HepG2 (cell line): Measurements from ENCODE around the gene ABHD4. TPM values are rescaled to one million over a fixed set of nuclear protein-coding genes. Genes with fewer than 3 reads are reported as not detected.

ENCODE experiments used
- DNMT3B ChIP-seq: conservative IDR thresholded peaks from 2 replicates; pipeline ENCODE4 v1.6.1; 2016; ENCODE audit warnings: missing biosample characterization, control low read depth
- MED8 ChIP-seq: sonication (generic); formaldehyde crosslinking; IDR thresholded peaks from 2 replicates; pipeline ENCODE4 v1.8.1; 2023; ENCODE audit warnings: mild to moderate bottlenecking, missing genetic modification reagents; ENCODE audit not compliant: insufficient replicate concordance
- RBAK ChIP-seq: sonication (generic); formaldehyde crosslinking; IDR thresholded peaks from 2 replicates; pipeline ENCODE4 v1.5.1; 2020; ENCODE audit warnings: mild to moderate bottlenecking, missing genetic modification reagents
- U2AF2 ChIP-seq: fragments of 200-400 bp; formaldehyde crosslinking; IDR thresholded peaks from 2 replicates; pipeline ENCODE4 v1.6.1; 2017; ENCODE audit warnings: low read depth, mild to moderate bottlenecking, low read length
- ZNF670 ChIP-seq: sonication (generic); formaldehyde crosslinking; IDR thresholded peaks from 2 replicates; pipeline ENCODE4 v1.8.0; 2022; ENCODE audit warnings: mild to moderate bottlenecking, missing genetic modification reagents, borderline replicate concordance
- polyA plus RNA-seq, 8 experiments: library from polyadenylated mRNA; depleted of rRNA in 3 of 8; stranded (reverse) in 7 of 8; unstranded in 1 of 8; fragments of >200 nt; fragmentation: Illumina TruSeq in 4 of 8; extraction: Trizol in 4 of 8; gene quantifications; 2 replicates each; pipeline versions ENCODE4 v1.2.1 to v1.2.3, GENCODE V29; 2011 to 2016; ENCODE audit warnings: low read depth in 4 of 8, missing spikeins in 1 of 8, mixed read lengths in 1 of 8; ENCODE audit not compliant: insufficient read depth in 1 of 8
- total RNA-seq, 5 experiments: library from RNA; depleted of rRNA; stranded (reverse); fragments of >200 nt; fragmentation: Illumina TruSeq; extraction: Trizol; gene quantifications; 2 replicates each; pipeline ENCODE4 v1.2.3, GENCODE V29; 2016; ENCODE audit warnings: low read depth in 1 of 5
- TF ChIP-seq, protein P1 (sequence below), 2 experiments: sonication (generic) in 1 of 2; formaldehyde crosslinking in 1 of 2; IDR thresholded peaks; 2 replicates each; pipeline versions ENCODE4 v1.4.0 to v1.6.1; 2016 to 2020; ENCODE audit warnings: borderline replicate concordance in 1 of 2, low read depth in 1 of 2, mild to moderate bottlenecking in 1 of 2, missing genetic modification reagents in 1 of 2
- TF ChIP-seq, protein P2 (sequence below): sonication (generic); formaldehyde crosslinking; IDR thresholded peaks from 2 replicates; pipeline ENCODE4 v1.5.0; 2020; ENCODE audit warnings: missing genetic modification reagents
- TF ChIP-seq, protein P3 (sequence below), 2 experiments: fragments of 450-650 bp in 1 of 2; sonication (generic) in 1 of 2; formaldehyde crosslinking in 1 of 2; IDR thresholded peaks; 2 replicates each; pipeline versions ENCODE4 v1.6.1 to v1.8.0; 2016 to 2022; ENCODE audit warnings: antibody characterized with exemption in 1 of 2, mild to moderate bottlenecking in 1 of 2, missing genetic modification reagents in 1 of 2

ABHD4 gene
- total and polyA plus RNA-seq, 2 of the 13 experiments (the other 11 are each of a cell fraction or from before 2014, with no cell fraction given): 16.1 to 47.5 TPM

DNA sequence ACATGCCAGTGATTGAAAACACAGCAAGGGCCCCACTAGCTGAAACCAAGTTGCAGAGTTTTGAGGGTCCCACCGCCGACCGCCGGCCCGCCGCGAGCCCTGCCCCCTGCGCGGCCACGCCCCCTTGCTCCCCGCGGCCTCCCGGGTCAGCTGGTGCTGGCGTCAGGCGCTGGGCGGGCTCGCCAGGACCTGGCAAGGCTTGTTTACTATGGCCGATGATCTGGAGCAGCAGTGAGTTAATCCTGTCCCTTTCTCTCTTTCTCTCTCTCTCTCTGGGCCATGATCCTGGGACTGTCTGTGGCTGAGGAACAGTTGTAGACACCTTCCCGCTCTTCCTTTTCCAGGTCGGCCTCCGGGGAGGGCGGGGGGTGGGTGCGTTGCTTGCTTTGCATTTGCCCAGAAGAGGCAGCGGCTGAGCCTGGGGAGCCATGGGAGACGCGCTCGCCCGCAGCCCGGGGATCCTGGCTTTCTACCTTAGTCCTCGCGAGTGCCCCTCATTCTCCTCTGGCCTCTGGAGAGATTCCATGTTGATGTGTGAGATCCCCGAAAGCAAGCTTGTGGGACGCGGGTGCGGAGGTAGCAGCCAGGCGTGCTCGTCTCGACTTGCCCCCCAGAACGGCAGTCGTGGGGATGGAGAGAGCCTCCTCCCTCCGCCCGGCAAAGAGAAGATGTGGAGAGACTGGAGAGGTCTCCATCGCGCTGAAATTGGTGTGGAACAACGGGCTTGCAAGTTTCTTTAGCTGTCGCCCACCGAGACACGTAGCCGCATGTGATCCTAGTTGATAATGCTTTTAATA, at the start of gene ABHD4 (continued):
- TF ChIP-seq, protein P1, sequence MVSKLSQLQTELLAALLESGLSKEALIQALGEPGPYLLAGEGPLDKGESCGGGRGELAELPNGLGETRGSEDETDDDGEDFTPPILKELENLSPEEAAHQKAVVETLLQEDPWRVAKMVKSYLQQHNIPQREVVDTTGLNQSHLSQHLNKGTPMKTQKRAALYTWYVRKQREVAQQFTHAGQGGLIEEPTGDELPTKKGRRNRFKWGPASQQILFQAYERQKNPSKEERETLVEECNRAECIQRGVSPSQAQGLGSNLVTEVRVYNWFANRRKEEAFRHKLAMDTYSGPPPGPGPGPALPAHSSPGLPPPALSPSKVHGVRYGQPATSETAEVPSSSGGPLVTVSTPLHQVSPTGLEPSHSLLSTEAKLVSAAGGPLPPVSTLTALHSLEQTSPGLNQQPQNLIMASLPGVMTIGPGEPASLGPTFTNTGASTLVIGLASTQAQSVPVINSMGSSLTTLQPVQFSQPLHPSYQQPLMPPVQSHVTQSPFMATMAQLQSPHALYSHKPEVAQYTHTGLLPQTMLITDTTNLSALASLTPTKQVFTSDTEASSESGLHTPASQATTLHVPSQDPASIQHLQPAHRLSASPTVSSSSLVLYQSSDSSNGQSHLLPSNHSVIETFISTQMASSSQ (IDR thresholded peaks at IDR 0.05; ENCODE audit: low read depth): no peak
- TF ChIP-seq, protein P1 (CRISPR knock-in tag; IDR thresholded peaks at IDR 0.05; ENCODE audit: borderline replicate concordance): peak; percentile 54; the same call in 1 of the 2 replicates
- TF ChIP-seq U2AF2 (no peak), DNMT3B (CRISPR knock-in tag) (peak; percentile 93), ZNF670 (CRISPR knock-in tag) (no peak), MED8 (CRISPR knock-in tag) (no peak), RBAK (CRISPR knock-in tag) (no peak; the same call in 1 of the 2 replicates)
- TF ChIP-seq, protein P2, sequence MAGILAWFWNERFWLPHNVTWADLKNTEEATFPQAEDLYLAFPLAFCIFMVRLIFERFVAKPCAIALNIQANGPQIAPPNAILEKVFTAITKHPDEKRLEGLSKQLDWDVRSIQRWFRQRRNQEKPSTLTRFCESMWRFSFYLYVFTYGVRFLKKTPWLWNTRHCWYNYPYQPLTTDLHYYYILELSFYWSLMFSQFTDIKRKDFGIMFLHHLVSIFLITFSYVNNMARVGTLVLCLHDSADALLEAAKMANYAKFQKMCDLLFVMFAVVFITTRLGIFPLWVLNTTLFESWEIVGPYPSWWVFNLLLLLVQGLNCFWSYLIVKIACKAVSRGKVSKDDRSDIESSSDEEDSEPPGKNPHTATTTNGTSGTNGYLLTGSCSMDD (CRISPR knock-in tag): no peak
- TF ChIP-seq, protein P3, sequence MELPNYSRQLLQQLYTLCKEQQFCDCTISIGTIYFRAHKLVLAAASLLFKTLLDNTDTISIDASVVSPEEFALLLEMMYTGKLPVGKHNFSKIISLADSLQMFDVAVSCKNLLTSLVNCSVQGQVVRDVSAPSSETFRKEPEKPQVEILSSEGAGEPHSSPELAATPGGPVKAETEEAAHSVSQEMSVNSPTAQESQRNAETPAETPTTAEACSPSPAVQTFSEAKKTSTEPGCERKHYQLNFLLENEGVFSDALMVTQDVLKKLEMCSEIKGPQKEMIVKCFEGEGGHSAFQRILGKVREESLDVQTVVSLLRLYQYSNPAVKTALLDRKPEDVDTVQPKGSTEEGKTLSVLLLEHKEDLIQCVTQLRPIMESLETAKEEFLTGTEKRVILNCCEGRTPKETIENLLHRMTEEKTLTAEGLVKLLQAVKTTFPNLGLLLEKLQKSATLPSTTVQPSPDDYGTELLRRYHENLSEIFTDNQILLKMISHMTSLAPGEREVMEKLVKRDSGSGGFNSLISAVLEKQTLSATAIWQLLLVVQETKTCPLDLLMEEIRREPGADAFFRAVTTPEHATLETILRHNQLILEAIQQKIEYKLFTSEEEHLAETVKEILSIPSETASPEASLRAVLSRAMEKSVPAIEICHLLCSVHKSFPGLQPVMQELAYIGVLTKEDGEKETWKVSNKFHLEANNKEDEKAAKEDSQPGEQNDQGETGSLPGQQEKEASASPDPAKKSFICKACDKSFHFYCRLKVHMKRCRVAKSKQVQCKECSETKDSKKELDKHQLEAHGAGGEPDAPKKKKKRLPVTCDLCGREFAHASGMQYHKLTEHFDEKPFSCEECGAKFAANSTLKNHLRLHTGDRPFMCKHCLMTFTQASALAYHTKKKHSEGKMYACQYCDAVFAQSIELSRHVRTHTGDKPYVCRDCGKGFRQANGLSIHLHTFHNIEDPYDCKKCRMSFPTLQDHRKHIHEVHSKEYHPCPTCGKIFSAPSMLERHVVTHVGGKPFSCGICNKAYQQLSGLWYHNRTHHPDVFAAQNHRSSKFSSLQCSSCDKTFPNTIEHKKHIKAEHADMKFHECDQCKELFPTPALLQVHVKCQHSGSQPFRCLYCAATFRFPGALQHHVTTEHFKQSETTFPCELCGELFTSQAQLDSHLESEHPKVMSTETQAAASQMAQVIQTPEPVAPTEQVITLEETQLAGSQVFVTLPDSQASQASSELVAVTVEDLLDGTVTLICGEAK (IDR thresholded peaks at IDR 0.05): no peak
- TF ChIP-seq, protein P3 (CRISPR knock-in tag; IDR thresholded peaks at IDR 0.05): peak; percentile 81
